Fibroblast of the aortic adventitia (primary cell): ENCODE results near the gene PCED1B. TPM values are rescaled to one million over a fixed set of nuclear protein-coding genes. Genes with fewer than 3 reads are reported as not detected.

Experiments used
- DNase-seq: peaks from one replicate; pipeline ENCODE4 v3.0.0-alpha.2; 2010; ENCODE audit warnings: low read depth
- H3K4me3 ChIP-seq: 2 replicates; pipeline ENCODE4 v1.5.1; 2011; ENCODE audit warnings: low read depth, mild to moderate bottlenecking, control low read depth, low read length, moderate library complexity
- CTCF ChIP-seq: IDR thresholded peaks from 2 replicates; pipeline ENCODE4 v1.5.1; 2011; ENCODE audit warnings: mild to moderate bottlenecking, low read length, control low read depth, inconsistent platforms; ENCODE audit not compliant: insufficient read depth
- total RNA-seq: library from RNA; depleted of rRNA; stranded (reverse); fragments of >200 nt; gene quantifications from 2 replicates; pipeline ENCODE4 v1.2.3, GENCODE V29; 2012; ENCODE audit warnings: low replicate concordance

The PCED1B gene
- total RNA-seq, 1 donor, result 0.27 TPM

- no peak for DNase-seq
- no peak for TF ChIP-seq CTCF
- no peak overlapping the region for H3K4me3 ChIP-seq
Observed at GRCh38 chr12:47205532-47206449, 126.4 kb downstream of the PCED1B start.

GRCh38 chr12:47206450-47207339 lies 127.3 kb downstream of the PCED1B start:
- no peak for DNase-seq
- TF ChIP-seq CTCF, result no peak
- H3K4me3 ChIP-seq, result no peak overlapping the region

- no peak overlapping the region for H3K4me3 ChIP-seq
- no peak for DNase-seq
- no peak for TF ChIP-seq CTCF
Observed at GRCh38 chr12:47207340-47207717, 127.9 kb downstream of the PCED1B start.

GRCh38 chr12:47207829-47208248 lies 128.4 kb downstream of the PCED1B start:
- H3K4me3 ChIP-seq, result no peak overlapping the region
- DNase-seq, result no peak
- TF ChIP-seq CTCF, result no peak

GRCh38 chr12:47209014-47209413 lies 129.6 kb downstream of the PCED1B start:
- H3K4me3 ChIP-seq, result no peak overlapping the region
- no peak for DNase-seq
- TF ChIP-seq CTCF, result no peak

- no peak overlapping the region for H3K4me3 ChIP-seq
- no peak for DNase-seq
- no peak for TF ChIP-seq CTCF
Observed at GRCh38 chr12:47210776-47211175, 131.4 kb downstream of the PCED1B start.
